Colonic mucosa (tissue), 4 donors: Measurements from ENCODE around the gene PRKCH. TPM values are rescaled to one million over a fixed set of nuclear protein-coding genes. Genes with fewer than 3 reads are reported as not detected.

ENCODE experiments used
- DNase-seq: peaks from one replicate; pipeline ENCODE4 v3.0.0-alpha.2; 2020
- H3K27ac ChIP-seq: fragments of 200-600 bp; one replicate; pipeline ENCODE4 v1.8.0; 2021
- H3K27me3 ChIP-seq: fragments of 200-600 bp; one replicate; pipeline ENCODE4 v1.8.0; 2021
- H3K36me3 ChIP-seq: fragments of 200-600 bp; one replicate; pipeline ENCODE4 v1.8.0; 2021
- H3K4me1 ChIP-seq: fragments of 200-600 bp; one replicate; pipeline ENCODE4 v1.8.0; 2021; ENCODE audit warnings: mild to moderate bottlenecking
- H3K4me3 ChIP-seq: fragments of 200-600 bp; one replicate; pipeline ENCODE4 v1.8.0; 2021
- H3K9ac ChIP-seq, 2 donors: one replicate each; pipeline ENCODE4 v1.7.0; 2013; ENCODE audit warnings: control low read depth in 2 of 2, low read depth in 2 of 2, low read length in 2 of 2
- H3K9me3 ChIP-seq: fragments of 200-600 bp; one replicate; pipeline ENCODE4 v1.8.0; 2021
- CTCF ChIP-seq: fragments of 200-600 bp; IDR thresholded peaks from one replicate; pipeline ENCODE4 v1.8.0; 2022; ENCODE audit warnings: antibody characterized with exemption, mild to moderate bottlenecking
- intact Hi-C: fragments of 100-400 bp; cut with DNase I; formaldehyde crosslinking; loops from one replicate; pipeline ENCODE4 v1.14.1; 2022
- total RNA-seq, 2 donors: library from RNA; stranded (reverse); fragmentation: NEBNext Ultra II Directional in 1 of 2; extraction: Animal tissue kit (Norgen Biotek cat#: 25700) in 1 of 2; gene quantifications; one replicate each; pipeline ENCODE4 v1.2.1, GENCODE V29; 2021
- donor health status: healthy.
- donor health status: DM: no; HTN: no; CAD: no.
- donor health status: DM: no; HTN: no; CAD: no.

Gene PRKCH
- total RNA-seq, 2 donors from 2014 or later, result 11.4 to 11.5 TPM

- peak overlapping the region; percentile 75 to 76 for H3K9ac ChIP-seq
- intact Hi-C loops, result no loop called here
- peak overlapping the region; percentile 36 for H3K4me3 ChIP-seq
- H3K27me3 ChIP-seq, result no peaks in the 10 kb centered on the region
- H3K27ac ChIP-seq, result peak overlapping the region; percentile 43
- H3K4me1 ChIP-seq, result peaks cover 11% of the 10 kb centered on the region
- peak; percentile 14 for TF ChIP-seq CTCF
- H3K36me3 ChIP-seq, result no peaks in the 10 kb centered on the region
- peak; percentile 62 for DNase-seq
- no peaks in the 10 kb centered on the region for H3K9me3 ChIP-seq
These were observed 247.2 kb downstream of the PRKCH start for GRCh38 chr14:61568572-61569011.

- Histone ChIP-seq H3K9me3 (no peaks in the 10 kb centered on the region), H3K27me3 (no peaks in the 10 kb centered on the region), H3K27ac (peak overlapping the region; percentile 13), H3K9ac (peak overlapping the region in 1 of 2 donors; percentile 76), H3K4me3 (no peak overlapping the region), H3K4me1 (peaks cover 11% of the 10 kb centered on the region), H3K36me3 (no peaks in the 10 kb centered on the region)
- DNase-seq, result no peak
- no peak for TF ChIP-seq CTCF
- intact Hi-C loops, result no loop called here
These were observed 247.9 kb downstream of the PRKCH start for GRCh38 chr14:61569308-61569707.

GRCh38 chr14:61569812-61570548, 248.6 kb downstream of the PRKCH start:
- Histone ChIP-seq H3K36me3 (no peaks in the 10 kb centered on the region), H3K27me3 (no peaks in the 10 kb centered on the region), H3K9me3 (no peaks in the 10 kb centered on the region), H3K4me3 (no peak overlapping the region), H3K4me1 (peaks cover 11% of the 10 kb centered on the region), H3K9ac (peak overlapping the region in 1 of 2 donors; percentile 76), H3K27ac (peak overlapping the region; percentile 39)
- no peak for DNase-seq
- no peak for TF ChIP-seq CTCF
- intact Hi-C loops, result no loop called here

DNA sequence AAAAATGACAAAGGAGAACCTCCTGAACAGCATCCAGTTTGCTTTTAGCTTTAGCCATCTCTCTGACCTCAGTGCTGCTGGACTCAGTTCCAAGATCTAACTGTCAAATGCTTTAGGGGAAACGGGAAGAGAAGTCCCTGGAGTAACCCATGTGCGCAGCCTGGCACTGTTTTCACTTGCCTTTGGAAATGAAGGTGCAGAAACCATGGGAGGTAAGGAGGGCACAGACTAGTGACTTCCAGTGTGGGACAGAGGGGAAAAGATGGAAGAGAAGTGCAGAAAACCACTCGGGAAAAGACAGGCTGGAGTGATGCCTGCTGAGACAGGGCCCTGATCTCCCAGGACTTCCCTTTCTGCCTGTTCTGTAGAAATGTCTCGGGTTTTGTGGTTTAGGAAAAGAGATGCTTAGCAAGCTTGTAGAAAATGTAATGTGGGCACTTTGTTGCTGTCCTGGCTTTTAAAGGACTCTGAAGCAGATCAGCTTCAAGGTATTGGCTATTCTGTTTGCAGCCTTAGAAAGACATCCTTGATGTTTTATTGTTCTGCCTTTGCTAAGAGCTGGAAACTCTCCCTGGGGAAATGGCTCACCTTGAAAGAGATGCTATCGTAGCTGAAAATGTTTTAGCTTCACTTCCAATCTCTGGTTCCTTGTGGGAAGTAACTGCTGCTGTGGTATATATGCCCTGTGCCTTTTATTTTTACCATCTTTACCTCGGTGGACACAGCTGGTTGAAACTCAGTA, 249.3 kb downstream of the PRKCH start:
- Histone ChIP-seq H3K4me3 (no peak overlapping the region), H3K27ac (peak overlapping the region; percentile 39), H3K27me3 (no peaks in the 10 kb centered on the region), H3K9me3 (no peaks in the 10 kb centered on the region), H3K36me3 (no peaks in the 10 kb centered on the region), H3K4me1 (peaks cover 11% of the 10 kb centered on the region), H3K9ac (peak overlapping the region in 1 of 2 donors; percentile 28)
- no peak for TF ChIP-seq CTCF
- intact Hi-C loops, result no loop called here
- DNase-seq, result no peak

- intact Hi-C loops, result no loop called here
- no peak overlapping the region for H3K9ac ChIP-seq
- DNase-seq, result no peak
- H3K4me3 ChIP-seq, result no peak overlapping the region
- no peak for TF ChIP-seq CTCF
- H3K9me3 ChIP-seq, result no peaks in the 10 kb centered on the region
- H3K4me1 ChIP-seq, result peaks cover 11% of the 10 kb centered on the region
- no peaks in the 10 kb centered on the region for H3K27me3 ChIP-seq
- no peaks in the 10 kb centered on the region for H3K36me3 ChIP-seq
- H3K27ac ChIP-seq, result no peak overlapping the region
These were observed 250.5 kb downstream of the PRKCH start for GRCh38 chr14:61571917-61572316.
